B cell (primary cell): ENCODE measurements around the gene AKT3.

ENCODE experiments used
- EZH2 ChIP-seq: IDR thresholded peaks from 2 replicates; pipeline ENCODE4 v1.6.1; 2012; ENCODE audit warnings: borderline replicate concordance, low read depth, mild to moderate bottlenecking, moderate library complexity, low read length; ENCODE audit not compliant: insufficient read depth, poor library complexity, severe bottlenecking
- TF ChIP-seq, protein P1 (sequence below): fragments of 200-600 bp; IDR thresholded peaks from one replicate; pipeline ENCODE4 v1.8.0; 2022; ENCODE audit warnings: antibody characterized with exemption, mild to moderate bottlenecking

DNA sequence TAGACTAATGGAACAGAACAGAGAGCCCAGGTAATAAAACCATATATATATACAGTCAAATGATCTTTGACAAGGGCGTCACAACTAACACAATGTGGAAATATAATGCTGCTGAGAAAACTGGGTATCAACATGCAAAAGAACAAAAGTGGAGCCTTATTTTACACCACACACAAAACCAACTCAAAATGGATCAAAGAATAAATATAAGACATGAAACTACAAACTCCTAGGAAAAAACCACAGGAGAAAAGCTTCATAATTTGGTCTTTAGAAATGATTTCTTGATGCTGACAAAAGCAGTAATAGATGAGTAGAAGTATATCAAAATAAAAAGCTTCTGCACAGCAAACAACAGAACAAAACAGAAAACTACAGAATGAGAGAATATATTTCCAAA lies 192.2 kb downstream of the AKT3 start:
- TF ChIP-seq, protein P1, sequence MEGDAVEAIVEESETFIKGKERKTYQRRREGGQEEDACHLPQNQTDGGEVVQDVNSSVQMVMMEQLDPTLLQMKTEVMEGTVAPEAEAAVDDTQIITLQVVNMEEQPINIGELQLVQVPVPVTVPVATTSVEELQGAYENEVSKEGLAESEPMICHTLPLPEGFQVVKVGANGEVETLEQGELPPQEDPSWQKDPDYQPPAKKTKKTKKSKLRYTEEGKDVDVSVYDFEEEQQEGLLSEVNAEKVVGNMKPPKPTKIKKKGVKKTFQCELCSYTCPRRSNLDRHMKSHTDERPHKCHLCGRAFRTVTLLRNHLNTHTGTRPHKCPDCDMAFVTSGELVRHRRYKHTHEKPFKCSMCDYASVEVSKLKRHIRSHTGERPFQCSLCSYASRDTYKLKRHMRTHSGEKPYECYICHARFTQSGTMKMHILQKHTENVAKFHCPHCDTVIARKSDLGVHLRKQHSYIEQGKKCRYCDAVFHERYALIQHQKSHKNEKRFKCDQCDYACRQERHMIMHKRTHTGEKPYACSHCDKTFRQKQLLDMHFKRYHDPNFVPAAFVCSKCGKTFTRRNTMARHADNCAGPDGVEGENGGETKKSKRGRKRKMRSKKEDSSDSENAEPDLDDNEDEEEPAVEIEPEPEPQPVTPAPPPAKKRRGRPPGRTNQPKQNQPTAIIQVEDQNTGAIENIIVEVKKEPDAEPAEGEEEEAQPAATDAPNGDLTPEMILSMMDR = no peak
- TF ChIP-seq EZH2 = no peak
